ENCODE measurements around the gene NTN4. TPM values are rescaled to one million over a fixed set of nuclear protein-coding genes. Genes with fewer than 3 reads are reported as not detected.
"Not testable (repeated sequence)": the region's sequence is repeated elsewhere in the genome, so short reads cannot be mapped to it uniquely, and the experiment has no call there.

The NTN4 gene
- total and polyA plus RNA-seq, 12 donors: 17.9 to 105 (median 64.5) TPM

DNA sequence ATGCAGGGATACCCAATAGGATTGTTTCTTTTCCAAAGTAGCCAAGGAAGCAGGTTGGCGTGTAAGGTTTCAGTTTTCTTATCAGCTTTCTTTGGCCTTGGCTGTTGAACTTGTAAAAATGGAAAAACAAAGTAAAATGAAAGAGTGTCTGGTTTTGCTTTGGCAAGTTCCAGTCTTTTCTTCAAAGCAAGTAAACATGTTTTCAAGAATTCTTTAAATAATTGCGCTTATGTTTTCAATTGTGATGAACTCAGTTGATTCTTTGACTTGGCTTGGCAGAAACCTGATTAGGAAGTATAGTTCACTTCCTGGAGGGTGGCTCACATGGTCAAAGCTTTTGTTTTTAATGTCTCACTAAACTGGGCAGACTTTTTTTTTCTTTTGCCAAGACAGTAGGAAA is 127.0 kb downstream of the NTN4 start:
- no peaks in the 10 kb centered on the region for H3K27me3 ChIP-seq
- H3K27ac ChIP-seq: peak overlapping the region in 9 of 10 donors; percentile 6 to 71 (median 50)
- no peak overlapping the region for H3K4me3 ChIP-seq
- DNase-seq (no peak), ATAC-seq (peak in 4 of 8 donors; percentile 25 to 60 (median 38))
- 47 to 62% methylated on average over 2 of the region's 2 CpGs for WGBS, 2 donors
- H3K4me1 ChIP-seq: peaks cover 0 to 35% (median 11%) of the 10 kb centered on the region in 9 donors
- TF ChIP-seq, protein P1, sequence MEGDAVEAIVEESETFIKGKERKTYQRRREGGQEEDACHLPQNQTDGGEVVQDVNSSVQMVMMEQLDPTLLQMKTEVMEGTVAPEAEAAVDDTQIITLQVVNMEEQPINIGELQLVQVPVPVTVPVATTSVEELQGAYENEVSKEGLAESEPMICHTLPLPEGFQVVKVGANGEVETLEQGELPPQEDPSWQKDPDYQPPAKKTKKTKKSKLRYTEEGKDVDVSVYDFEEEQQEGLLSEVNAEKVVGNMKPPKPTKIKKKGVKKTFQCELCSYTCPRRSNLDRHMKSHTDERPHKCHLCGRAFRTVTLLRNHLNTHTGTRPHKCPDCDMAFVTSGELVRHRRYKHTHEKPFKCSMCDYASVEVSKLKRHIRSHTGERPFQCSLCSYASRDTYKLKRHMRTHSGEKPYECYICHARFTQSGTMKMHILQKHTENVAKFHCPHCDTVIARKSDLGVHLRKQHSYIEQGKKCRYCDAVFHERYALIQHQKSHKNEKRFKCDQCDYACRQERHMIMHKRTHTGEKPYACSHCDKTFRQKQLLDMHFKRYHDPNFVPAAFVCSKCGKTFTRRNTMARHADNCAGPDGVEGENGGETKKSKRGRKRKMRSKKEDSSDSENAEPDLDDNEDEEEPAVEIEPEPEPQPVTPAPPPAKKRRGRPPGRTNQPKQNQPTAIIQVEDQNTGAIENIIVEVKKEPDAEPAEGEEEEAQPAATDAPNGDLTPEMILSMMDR (IDR thresholded peaks at IDR 0.05): no peak
- intact Hi-C loops (cut with DNase I): no loop called here
- H3K36me3 ChIP-seq: peaks cover 0 to 33% (median 0%) of the 10 kb centered on the region in 9 donors
- H3K9me3 ChIP-seq: no peaks in the 10 kb centered on the region

DNA sequence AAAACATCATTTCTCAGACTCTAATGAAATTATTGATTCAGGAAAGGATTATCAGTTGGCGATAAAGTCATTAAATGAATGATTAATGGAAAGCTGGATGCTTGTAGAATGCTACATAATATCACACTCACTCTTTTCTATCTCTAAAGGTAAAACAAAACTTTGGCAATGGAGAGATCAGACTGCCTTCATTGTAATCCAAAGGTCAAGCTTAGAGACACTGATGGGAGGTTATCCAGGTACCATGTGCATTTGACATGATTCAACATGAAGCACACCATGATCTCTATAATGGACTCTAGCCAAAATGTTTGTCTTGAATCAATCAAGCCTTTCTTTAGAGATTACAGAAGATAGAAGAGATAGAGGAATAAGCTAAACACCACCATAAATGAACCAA is 129.2 kb downstream of the NTN4 start:
- TF ChIP-seq, protein P1 (IDR thresholded peaks at IDR 0.05): no peak
- whole genome bisulfite sequencing, 2 donors: 96 to 100% methylated on average over 1 of the region's 1 CpG
- Histone ChIP-seq H3K4me1 (peaks cover 0 to 35% (median 11%) of the 10 kb centered on the region in 9 donors), H3K27ac (no peak overlapping the region), H3K27me3 (no peaks in the 10 kb centered on the region), H3K36me3 (peaks cover 0 to 45% (median 0%) of the 10 kb centered on the region in 9 donors), H3K4me3 (no peak overlapping the region), H3K9me3 (no peaks in the 10 kb centered on the region)
- DNase-seq (no peak), ATAC-seq (no peak)
- intact Hi-C loops (cut with DNase I): no loop called here

DNA sequence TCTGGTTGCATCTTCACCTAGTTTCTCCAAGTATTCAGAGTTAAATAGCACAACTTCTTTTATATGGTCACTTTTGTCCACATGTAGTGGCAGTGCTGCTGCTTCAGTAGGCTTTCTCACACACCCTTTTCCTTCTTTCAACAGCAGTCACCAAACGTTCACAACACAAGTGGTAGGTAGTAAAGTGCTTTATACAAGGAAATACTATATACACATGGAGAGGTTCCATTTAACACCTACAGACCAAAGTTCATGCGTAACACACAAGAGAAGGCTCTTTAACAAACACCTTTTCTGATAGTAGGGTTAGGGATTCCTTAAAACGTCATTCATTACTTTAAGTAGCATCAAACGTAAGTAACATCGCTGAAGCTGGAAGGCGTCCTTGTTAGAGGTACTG is 132.2 kb downstream of the NTN4 start:
- WGBS, 2 donors: 66 to 70% methylated on average over 6 of the region's 6 CpGs
- ATAC-seq: no peak
- TF ChIP-seq, protein P1 (IDR thresholded peaks at IDR 0.05): no peak
- H3K36me3 ChIP-seq: peaks cover 0 to 29% (median 0%) of the 10 kb centered on the region in 9 donors
- DNase-seq: no peak
- no peak overlapping the region for H3K4me3 ChIP-seq
- no peak overlapping the region for H3K27ac ChIP-seq
- H3K27me3 ChIP-seq: no peaks in the 10 kb centered on the region
- H3K9me3 ChIP-seq: no peaks in the 10 kb centered on the region
- peaks cover 0 to 18% (median 6%) of the 10 kb centered on the region in 9 donors for H3K4me1 ChIP-seq
- intact Hi-C loops (cut with DNase I): no loop called here

DNA sequence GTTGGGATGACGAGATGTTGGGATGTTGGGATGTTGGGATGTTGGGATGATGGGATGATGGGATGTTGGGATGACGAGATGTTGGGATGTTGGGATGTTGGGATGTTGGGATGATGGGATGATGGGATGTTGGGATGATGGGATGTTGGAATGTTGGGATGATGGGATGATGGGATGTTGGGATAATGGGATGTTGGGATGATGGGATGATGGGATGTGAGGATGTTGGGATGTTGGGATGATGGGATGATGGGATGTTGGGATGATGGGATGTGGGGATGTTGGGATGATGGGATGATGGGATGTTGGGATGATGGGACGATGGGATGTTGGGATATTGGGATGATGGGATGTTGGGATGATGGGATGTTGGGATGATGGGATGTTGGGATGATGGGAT is 135.9 kb downstream of the NTN4 start:
- 98 to 100% methylated on average over 3 of the region's 3 CpGs for WGBS, 2 donors
- ATAC-seq; H3K27me3 ChIP-seq; H3K4me3 ChIP-seq; DNase-seq; intact Hi-C loops (cut with DNase I); H3K9me3 ChIP-seq: not testable (repeated sequence)
- H3K4me1 ChIP-seq: peaks cover 0 to 34% (median 4%) of the 10 kb centered on the region in 9 donors
- peak overlapping the region in 5 of 10 donors; percentile 26 to 78 (median 75) for H3K27ac ChIP-seq
- H3K36me3 ChIP-seq: peaks cover 0 to 28% (median 0%) of the 10 kb centered on the region in 9 donors

DNA sequence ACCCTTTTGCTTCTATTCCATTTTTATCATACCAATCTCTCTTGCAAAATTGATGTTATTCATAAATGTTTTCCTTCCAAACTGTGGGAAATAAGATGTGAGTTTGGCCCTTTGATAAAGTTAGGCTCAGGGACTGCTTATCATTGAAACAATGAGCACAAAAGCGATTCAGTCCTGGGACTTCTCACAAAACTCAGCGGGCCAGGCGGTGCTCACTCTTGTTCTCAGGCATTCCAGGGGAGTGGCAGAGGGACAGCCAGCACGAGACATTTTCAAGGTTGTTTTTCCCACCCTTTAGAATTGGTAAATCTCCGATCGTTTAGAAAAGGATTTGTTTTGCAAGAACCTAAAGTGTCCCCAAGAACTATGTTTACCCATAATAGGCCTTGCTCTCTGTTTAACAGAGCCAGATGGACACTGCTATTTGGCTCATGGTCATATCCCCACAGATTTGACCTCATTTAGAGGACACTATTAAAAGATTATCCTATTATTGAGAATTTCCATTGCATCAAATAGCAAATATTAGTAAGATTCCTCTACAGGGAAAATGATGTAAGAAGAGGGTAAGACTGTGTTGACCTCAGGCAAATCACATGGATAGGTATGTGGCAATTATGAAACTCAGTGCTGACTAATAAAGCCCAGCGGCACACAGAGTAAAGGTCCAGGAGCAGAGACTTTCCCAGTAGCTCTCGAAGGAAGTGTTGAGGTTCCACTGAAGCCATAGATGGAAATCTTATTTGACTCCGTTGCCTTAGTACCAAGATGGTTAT is 136.6 kb downstream of the NTN4 start:
- peak in 1 of 2 donors; percentile 47 for DNase-seq
- Histone ChIP-seq H3K4me1 (peaks cover 0 to 41% (median 6%) of the 10 kb centered on the region in 9 donors), H3K36me3 (peaks cover 0 to 20% (median 0%) of the 10 kb centered on the region in 9 donors), H3K9me3 (no peaks in the 10 kb centered on the region), H3K4me3 (no peak overlapping the region), H3K27me3 (no peaks in the 10 kb centered on the region), H3K27ac (peak overlapping the region; percentile 5 to 78 (median 62))
- 44 to 46% methylated on average over 9 of the region's 9 CpGs for WGBS, 2 donors
- TF ChIP-seq, protein P1 (IDR thresholded peaks at IDR 0.05): no peak
- intact Hi-C loops (cut with DNase I): no loop called here
- peak; percentile 75 to 96 (median 86) for ATAC-seq
